Measurements from ENCODE around the gene CYP26C1. TPM values are rescaled to one million over a fixed set of nuclear protein-coding genes. Genes with fewer than 3 reads are reported as not detected.

Gene CYP26C1
- total RNA-seq, 1 experiment from 2014 or later = 0.11 TPM

DNA sequence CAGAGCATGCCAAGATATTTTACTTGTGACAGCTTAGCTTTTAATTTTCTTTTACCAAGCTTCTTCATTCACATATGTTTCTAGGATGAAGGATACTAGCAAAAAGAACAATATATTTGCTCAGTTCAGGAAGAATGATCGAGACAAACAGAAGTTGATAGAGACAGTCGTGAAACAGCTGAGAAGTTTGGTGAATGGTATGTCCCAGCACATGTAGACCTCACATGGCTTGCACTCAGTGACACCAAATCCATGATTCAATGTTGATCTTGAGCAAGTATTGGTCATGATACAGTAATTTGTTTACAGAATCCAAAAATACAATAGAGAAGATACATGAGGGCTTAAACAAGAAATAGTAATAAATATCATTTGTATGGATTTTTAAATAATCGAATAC is 2.5 kb upstream of the CYP26C1 start:
- no peak for DNase-seq (ENCODE audit: low spot score)
- ChIA-PET CTCF (interaction anchor here (1.8 kb wide), 1 partner anchor 295 kb away, joined by 5 read pairs; no protein-coding TSS in a partner anchor), POLR2A (no interaction called here)
- no peak overlapping the region for H3K4me3 Mint-ChIP-seq
- ATAC-seq = no peak
- H3K4me1 Mint-ChIP-seq = peaks cover 40% of the 10 kb centered on the region
- H3K36me3 Mint-ChIP-seq = no peaks in the 10 kb centered on the region
- H3K9me3 Mint-ChIP-seq = no peaks in the 10 kb centered on the region
- TF ChIP-seq FOXP1 (CRISPR knock-in tag; IDR thresholded peaks at IDR 0.05; ENCODE audit: borderline replicate concordance) (no peak), PRDM15 (CRISPR knock-in tag; IDR thresholded peaks at IDR 0.05) (no peak), ZNF317 (CRISPR knock-in tag; IDR thresholded peaks at IDR 0.05; ENCODE audit: borderline replicate concordance, low read depth) (no peak), NFATC4 (CRISPR knock-in tag; IDR thresholded peaks at IDR 0.05) (no peak), ZNF423 (CRISPR knock-in tag; IDR thresholded peaks at IDR 0.05) (no peak), IRF2 (CRISPR knock-in tag; IDR thresholded peaks at IDR 0.05; ENCODE audit: borderline replicate concordance, low read depth) (no peak), ATF1 (CRISPR knock-in tag; IDR thresholded peaks at IDR 0.05) (no peak), CBFB (CRISPR knock-in tag; IDR thresholded peaks at IDR 0.05; ENCODE audit: low read depth) (no peak), RELA (CRISPR knock-in tag; IDR thresholded peaks at IDR 0.05; ENCODE audit: borderline replicate concordance) (no peak), HMGXB4 (CRISPR knock-in tag; IDR thresholded peaks at IDR 0.05) (no peak), ZBTB21 (CRISPR knock-in tag; IDR thresholded peaks at IDR 0.05; ENCODE audit: borderline replicate concordance) (no peak), NFYB (CRISPR knock-in tag; conservative IDR thresholded peaks at IDR 0.05; ENCODE audit: low read depth) (no peak)
- TF ChIP-seq, protein P1, sequence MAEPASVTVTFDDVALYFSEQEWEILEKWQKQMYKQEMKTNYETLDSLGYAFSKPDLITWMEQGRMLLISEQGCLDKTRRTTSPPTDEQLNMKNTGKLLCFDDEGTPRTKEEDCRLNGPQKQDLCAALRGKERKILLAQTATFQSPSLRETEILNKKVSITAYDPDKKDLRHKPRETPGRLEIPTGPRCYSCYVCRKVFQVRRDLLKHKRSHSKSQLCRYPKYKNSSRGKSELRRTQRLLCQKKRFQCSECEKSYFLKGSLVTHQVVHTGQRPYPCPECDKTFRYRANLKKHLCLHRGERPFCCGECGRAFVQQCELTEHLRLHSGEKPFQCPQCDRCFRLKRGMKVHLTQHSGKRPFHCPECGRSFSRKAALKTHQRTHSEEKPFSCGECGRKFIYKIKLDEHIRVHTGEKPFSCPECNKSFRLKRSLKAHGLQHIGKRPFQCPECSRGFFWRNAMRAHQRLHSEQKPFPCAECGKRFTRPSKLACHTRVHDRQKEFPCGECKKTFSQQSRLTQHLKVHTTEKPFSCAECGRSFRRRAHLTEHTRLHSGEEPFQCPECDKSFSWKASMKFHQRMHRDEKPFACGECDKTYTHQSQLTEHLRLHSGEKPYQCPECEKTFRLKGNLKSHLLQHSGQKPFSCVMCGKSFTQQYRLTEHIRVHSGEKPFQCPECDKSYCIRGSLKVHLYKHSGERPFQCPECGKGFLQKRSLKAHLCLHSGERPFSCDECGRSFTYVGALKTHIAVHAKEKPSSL (CRISPR knock-in tag; conservative IDR thresholded peaks at IDR 0.05) = no peak
- TF ChIP-seq, protein P2, sequence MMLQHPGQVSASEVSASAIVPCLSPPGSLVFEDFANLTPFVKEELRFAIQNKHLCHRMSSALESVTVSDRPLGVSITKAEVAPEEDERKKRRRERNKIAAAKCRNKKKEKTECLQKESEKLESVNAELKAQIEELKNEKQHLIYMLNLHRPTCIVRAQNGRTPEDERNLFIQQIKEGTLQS (CRISPR knock-in tag; conservative IDR thresholded peaks at IDR 0.05) = no peak
- TF ChIP-seq, protein P3, sequence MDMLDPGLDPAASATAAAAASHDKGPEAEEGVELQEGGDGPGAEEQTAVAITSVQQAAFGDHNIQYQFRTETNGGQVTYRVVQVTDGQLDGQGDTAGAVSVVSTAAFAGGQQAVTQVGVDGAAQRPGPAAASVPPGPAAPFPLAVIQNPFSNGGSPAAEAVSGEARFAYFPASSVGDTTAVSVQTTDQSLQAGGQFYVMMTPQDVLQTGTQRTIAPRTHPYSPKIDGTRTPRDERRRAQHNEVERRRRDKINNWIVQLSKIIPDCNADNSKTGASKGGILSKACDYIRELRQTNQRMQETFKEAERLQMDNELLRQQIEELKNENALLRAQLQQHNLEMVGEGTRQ (CRISPR knock-in tag; IDR thresholded peaks at IDR 0.05) = no peak
- TF ChIP-seq, protein P4, sequence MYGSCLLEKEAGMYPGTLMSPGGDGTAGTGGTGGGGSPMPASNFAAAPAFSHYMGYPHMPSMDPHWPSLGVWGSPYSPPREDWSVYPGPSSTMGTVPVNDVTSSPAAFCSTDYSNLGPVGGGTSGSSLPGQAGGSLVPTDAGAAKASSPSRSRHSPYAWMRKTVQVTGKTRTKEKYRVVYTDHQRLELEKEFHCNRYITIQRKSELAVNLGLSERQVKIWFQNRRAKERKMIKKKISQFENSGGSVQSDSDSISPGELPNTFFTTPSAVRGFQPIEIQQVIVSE (CRISPR knock-in tag; IDR thresholded peaks at IDR 0.05; ENCODE audit: borderline replicate concordance) = no peak
- TF ChIP-seq, protein P5, sequence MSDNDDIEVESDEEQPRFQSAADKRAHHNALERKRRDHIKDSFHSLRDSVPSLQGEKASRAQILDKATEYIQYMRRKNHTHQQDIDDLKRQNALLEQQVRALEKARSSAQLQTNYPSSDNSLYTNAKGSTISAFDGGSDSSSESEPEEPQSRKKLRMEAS (CRISPR knock-in tag; IDR thresholded peaks at IDR 0.05) = no peak
- H3K27ac Mint-ChIP-seq = no peak overlapping the region
- H3K27me3 Mint-ChIP-seq (ENCODE audit: low read depth) = peaks cover 58% of the 10 kb centered on the region

Measured in WTC11 (cell line).